HG02798 (cell line): ENCODE measurements around the gene ENOX1.

Experiments
- ATAC-seq: cut with Tn5 transposase; IDR thresholded peaks from one replicate; pipeline ENCODE4 v1.9.1; 2021; ENCODE audit warnings: mild to moderate bottlenecking; ENCODE audit not compliant: unreplicated experiment, poor library complexity

The ENOX1 gene

DNA sequence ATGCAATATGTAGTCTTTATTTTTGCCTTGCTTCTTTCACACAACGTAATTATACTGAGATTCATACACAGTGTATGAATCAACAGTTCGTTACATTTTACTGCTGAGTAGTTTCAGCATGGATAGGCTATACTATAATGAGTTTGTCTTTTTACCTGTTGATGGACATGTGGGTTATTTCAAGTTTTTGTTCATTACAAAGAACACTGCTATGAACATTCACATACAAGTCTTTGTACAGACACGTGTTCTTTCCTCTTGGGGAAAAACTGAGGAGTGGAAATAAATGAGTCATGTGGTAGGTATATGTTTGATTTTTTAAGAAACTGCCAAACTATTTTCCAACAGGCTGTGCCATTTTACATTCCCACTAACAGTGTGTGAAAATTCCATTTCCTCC lies 35.1 kb downstream of the ENOX1 start:
- no peak for ATAC-seq

DNA sequence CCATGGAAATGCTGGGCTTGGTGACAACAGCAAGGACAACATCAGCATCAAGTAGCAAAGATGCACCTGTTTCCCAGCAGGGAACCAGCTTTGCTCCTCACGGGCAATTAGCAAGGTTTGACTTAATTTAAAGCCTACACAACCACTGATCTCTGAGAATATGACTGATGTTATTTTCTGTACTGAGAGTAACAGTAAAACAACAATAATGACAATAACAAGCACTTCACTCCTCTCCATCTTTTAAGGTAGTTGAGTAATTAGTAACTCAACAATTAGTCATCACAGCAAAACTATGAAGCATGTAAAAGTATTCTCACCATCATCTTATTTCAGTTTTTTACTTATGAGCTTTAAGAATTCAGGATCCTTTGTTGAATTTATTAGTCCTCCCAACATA lies 37.3 kb downstream of the ENOX1 start:
- no peak for ATAC-seq

DNA sequence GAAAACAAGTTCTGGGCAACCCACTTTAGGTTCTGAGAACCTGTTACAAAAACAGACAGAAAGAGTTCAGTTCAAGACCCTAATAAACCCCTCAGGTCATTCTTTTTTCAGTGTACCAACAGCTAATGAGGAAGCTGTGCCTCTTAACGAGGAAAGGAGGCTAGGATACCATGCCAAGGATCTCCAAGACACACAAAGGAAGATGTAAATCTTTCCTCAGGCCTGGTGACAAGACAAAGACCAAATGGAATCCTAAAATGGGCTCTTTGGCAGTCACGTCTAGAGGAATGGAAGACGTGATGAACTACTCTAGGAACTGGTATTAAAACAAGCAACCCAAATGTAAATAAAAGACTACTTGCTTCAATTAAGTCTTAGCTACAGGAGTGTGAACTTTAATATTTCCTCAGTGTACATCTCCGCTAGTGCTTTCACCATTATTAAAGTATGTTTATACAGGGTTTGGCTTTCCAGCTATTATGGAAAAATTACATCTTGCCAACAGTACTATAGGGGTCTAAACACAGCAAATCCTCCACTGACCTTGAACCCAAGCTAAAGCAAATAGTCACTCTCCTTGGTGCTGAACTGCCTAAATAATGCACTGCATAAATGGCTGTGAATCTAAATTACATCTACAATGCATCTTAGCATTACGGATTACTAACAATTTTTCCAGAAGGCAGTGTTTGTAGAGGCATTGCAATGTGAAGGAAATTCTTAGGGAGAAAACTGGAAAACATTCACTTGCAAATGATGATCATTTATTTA lies 42.3 kb downstream of the ENOX1 start:
- no peak for ATAC-seq

DNA sequence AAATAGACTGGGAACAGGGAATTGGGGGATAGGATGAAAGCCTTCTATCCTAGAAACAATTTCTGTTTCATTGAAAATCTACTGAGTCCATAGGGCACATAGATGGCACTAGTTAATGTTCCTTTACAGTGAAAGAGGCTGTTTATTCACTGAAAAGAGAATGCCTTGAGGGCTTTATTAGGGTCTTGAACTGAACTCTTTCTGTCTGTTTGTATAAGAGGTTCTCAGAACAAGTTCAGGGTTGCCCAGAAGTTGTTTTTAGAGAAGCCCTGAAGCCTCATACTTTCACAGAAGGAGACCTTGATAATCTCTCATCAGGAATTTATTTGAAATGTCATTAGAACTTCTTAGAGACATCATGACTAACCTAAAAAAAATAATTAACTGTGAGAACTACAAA lies 43.9 kb downstream of the ENOX1 start:
- no peak for ATAC-seq

DNA sequence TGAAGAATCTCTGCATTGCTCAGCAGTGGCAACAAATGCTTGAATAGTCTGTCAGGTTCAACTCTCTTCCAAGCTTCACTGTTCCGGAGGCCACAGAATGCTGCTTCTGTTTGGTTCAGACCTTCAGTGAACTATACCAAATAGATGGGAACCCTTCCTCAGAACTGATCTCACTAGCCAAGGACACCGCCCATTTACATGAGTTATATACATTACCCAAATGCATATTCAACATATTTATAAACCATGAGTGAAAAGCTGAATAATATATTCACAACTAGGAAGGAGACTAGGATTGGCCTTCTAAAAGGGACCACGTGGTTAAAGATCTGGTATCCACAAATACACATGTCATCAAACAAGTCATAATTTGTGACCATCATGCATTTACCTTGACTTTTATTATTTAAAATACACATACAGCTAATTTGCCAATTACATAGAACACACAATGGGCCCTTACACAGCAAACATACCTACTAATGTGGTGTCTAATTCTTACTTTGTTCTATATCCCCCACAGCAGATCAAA lies 49.3 kb downstream of the ENOX1 start:
- no peak for ATAC-seq

DNA sequence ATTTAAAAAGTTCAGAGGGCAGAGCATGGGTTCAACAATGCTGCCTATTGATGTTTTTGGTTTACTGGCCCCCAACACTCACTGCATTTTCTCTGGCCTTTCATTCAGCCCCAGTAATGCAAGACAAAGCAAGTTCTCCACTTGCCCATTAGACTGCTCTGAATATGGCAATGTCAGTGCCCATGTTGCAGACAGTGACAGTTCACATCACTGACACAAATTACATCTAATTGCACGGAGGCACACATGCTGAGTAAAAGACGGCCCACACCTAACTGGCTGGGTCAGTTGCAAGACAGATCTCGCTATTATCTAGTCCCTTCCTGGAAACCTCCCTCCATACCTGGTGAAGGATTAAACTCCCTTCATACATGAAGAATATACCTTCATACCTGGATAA lies 54.0 kb downstream of the ENOX1 start:
- ATAC-seq, result no peak

DNA sequence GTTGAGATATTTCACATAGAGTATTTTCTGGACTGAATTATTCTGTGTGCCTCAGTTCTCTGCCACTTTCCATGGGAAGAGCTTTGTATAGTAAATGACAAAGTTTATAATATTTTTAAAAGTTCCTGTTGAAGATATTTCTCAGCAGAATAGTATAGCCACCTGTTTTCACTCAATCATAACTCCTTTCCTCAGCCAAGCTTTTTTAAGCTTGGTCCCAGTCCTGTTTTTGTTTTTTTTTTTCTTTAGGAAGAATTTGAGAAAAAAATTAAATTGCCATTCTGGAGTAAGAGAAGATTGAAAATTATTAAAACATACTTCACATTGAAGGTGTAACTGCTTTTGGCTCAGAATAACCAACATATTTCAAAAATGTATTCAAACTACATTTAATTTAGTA lies 55.5 kb downstream of the ENOX1 start:
- no peak for ATAC-seq

DNA sequence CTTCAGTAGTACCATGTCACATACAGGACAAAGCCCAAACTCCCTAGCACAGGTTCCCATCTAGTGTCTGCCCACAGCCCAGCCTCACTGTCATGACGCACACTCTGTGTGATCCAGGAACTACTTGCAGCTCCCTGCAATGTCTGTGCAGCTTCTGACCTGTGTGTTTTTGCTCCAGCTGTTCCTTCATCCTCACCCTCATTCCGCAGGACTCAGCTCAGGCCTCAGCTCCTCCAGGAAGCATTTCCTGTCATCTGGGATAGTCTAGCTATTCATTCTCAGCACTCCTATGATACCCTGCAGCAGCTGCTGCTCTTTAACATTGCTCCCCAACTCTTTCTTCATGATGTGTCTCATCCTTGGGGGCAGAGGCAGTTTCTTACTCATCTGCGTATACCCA lies 56.1 kb downstream of the ENOX1 start:
- no peak for ATAC-seq

DNA sequence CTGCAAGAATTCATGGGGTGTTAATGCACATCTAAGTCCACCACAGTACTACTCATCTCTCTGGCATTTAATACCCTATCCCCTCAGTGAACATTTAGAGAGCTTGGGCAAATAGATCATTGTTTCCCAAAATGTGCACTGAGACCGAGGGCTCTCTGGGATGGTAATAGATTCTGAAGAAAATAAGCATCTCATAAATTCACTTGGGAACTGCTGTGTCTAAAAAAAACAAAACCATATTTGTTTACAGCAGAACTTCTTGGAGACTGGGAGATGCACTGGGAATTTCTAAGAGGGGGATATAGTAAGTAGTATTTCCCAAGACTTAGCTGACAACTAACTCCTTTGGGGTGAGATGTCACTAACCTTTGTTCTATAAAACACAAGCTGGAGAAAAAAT lies 58.4 kb downstream of the ENOX1 start:
- ATAC-seq, result no peak

DNA sequence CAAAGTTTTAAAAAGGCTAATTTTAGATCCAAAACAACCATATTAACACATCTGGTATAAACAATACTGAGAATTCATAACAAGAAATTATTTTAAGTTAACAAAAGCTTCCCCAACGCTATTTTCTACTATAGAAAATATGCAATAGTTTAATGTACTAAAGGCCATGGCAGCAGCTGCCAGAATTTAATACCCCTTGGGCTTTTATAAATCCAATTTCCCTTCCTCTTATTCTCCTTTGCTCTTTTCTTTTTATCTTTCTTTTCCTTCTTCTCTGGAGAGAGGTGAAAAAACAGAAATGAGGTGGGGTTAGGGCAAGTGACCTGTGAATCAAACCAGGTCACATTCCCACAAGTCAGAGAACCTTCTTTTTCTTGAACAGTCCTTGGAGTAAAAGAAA lies 58.9 kb downstream of the ENOX1 start:
- no peak for ATAC-seq

DNA sequence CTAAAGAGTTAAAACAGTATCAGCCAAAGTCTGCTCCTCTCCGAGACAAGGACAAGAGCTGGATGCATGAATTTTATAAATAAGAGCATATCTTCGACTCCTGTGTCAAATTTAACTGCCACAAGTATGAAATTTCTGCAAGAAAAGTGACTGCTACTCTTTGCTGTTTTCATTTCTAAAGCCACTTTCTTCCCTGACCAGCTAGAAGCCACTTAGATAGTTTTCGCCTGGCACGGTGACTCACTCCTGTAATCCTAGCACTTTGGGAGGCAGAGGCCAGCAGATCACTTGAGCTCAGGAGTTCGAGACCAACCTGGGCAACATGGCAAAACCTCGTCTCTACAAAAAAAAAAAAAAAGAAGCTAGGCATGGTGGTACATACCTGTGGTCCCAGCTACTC lies 61.3 kb downstream of the ENOX1 start:
- ATAC-seq, result no peak

DNA sequence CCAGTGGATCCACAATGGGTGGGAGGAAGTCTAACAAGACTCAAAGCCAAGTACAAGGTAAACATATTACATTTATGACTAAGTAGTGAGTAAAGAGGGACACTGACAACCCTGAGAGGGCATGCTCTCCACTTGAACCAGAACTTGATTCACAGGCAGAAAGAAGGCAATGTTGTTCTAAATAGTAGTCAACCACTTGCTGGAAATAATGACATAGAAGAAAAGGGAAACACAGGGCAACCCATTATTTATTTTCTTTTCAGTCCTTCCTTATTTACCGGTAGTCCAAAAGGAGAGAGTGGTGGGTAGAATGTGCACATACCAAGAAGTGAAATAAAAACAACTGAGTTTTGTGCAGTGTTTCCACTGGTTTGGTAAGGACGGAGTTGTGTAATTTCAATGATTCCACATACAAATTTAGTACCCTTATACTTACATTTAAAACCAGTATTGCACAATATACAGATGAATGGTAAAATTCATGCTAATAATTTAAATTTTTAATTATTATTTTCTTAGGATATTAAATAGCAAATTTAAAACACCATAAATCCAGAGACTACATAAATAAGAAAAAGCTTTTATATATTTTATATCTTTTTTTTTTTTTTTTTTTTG lies 65.9 kb downstream of the ENOX1 start:
- ATAC-seq, result no peak

DNA sequence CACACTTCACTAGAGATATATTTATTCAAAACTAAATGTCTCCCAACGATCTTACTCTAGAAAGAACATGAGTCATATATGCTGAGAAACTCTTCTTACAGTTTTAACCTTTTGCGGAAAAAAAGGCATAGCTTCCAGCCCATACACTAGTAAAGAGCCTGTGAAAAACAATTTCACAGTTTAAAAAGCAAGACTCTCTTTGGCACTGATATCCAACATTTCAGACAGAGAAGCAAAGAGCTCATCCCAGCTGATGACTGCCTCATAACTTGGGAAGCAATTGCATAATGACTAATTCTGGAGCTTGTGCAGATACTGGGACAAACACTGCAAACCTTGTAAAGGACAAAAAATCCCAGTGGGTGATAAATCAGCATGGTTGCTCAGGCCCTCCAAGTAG lies 88.0 kb downstream of the ENOX1 start:
- no peak for ATAC-seq

DNA sequence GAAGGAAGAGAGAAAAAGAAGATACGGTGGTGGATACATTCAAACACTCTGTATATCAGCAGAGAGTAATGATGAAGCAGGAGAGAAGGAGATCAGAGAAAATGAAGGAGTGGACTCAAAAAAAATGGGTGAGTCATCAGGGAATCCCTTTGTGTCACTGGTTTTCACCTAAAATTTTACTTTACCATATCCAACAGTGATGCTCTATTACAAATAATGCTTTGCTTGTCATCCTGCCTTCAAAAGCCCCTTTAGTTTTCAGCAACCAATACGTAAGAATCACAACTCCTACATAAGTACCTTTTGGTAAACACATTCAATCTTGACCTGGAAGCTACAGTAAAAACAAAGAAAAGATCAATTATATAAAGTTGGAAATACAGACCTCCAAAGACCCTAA lies 88.8 kb downstream of the ENOX1 start:
- no peak for ATAC-seq

DNA sequence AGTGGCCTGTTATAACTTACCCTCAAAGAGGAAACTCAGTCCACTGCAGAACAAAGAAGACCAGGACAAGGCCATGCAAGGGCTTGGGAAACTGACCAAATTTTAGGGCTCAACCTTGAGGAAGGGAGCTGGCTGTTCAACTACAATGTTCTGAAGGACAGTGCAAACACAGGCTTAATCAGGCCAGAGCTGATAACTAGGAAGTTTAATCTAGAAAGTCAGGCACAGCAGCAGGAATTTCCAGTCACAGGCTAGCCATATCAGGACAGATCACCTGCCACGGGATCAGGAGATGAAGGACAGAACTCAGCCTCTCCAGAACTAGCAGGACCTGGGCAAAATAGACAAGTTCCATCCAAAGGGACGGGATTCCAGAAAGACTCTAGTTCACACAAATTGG lies 89.4 kb downstream of the ENOX1 start:
- ATAC-seq, result no peak

DNA sequence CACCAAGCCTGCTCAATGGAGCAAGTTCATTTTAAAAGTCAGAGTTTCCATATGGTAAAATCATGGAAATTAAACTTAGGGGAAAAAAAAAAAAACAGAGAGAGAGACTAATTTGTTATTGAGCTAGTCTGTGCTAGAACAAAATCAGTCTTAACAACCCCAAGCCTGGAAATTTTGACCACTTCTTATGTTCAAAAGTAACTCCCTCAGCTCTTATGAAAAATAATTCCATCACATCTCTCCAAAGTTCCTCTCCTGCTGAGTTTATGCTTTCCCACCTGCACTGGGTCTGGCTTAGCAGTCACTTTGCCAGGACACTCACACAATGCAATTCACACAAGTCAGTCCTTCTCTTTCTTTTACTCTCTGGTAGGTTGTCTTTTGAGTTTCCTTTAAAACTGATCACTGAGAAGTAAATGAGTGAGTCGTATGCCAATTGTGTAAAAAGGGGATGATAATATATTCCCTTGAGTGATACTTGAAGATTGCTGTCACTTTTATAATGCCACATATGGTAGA lies 92.6 kb downstream of the ENOX1 start:
- ATAC-seq, result no peak

DNA sequence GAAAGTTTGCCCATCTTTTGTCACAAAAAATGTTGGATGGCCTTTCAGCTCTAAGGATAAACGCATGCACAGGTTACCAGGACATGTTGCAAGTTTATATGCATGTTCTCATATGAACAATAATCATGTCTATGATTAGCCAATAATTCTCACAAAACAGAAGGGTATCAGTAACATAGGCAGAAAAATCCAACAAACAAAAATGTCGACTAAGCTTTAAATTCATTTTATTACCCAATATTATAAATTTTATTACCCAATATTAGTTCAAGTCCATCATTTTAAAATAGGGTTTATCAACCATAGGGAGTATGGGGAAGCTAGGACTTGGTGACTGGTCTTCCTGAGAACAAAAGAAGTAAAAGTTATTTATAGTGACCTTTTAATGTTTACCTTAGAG lies 93.1 kb downstream of the ENOX1 start:
- no peak for ATAC-seq

DNA sequence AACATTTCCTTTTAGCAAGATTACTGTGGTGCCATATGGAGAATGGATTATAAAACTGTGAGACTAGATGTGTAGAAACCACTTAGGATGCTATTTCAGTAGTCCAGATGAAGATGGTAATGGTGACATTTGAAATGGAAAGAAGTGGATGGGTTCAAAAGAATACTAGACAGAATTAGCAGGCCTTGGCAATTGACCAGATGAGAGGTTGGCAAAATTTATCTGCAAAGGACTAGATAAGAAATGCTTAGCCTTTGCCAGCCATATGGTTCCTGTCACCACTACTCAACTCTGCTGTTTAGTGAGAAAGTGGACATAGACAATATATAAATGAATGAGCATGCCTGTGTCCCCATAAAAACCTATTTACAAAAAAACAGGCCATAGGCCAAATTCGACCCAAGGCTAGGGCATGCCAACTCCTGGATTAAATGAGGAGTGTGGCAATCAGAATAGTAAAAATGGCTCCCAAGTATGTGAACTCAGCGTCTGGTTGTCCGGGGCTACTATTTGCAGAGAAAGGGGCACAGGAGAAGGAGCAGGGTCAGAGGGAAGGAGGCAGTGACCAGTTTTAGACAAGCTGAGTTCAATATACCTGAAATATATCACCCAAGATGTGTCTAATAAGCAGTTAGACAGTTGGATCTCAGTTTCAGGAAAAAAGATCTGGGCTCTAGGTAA lies 98.4 kb downstream of the ENOX1 start:
- no peak for ATAC-seq

DNA sequence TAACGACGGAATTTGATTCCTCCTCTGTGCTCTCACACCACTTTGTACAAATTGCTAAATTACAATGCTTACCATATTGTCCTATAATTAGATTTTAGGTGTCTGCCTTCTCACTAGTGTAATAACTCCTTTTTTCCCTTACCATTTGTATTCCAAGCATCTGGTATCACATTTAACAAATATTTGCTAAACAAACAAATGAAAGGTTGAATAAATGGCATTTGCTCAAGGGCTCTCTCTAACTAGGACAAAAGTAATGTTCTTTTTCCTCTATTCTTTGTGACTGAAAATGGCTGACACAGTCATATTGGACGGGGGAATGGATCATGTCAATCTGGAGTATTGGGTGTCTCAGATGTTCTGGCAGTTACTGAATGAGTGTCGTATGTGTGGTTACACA lies 99.7 kb downstream of the ENOX1 start:
- no peak for ATAC-seq

DNA sequence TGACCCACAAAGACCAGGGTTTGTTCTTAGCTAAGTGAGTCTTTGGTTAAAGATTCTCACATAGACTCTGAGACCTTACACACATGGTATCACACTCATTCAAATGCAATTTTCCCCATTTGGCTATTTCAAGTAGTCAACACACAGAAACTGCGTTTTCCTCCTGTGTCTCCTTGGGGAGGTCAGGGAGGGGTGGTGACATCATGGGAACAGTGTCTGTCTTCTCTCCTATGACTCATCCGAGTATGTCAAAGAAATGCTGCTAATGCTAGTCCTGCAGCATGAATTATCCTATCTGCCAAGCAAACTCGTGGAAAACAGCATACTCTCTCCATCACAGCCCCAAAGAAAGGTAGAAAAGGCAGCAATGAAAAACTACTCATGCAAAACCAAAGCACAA lies 100.2 kb downstream of the ENOX1 start:
- no peak for ATAC-seq

DNA sequence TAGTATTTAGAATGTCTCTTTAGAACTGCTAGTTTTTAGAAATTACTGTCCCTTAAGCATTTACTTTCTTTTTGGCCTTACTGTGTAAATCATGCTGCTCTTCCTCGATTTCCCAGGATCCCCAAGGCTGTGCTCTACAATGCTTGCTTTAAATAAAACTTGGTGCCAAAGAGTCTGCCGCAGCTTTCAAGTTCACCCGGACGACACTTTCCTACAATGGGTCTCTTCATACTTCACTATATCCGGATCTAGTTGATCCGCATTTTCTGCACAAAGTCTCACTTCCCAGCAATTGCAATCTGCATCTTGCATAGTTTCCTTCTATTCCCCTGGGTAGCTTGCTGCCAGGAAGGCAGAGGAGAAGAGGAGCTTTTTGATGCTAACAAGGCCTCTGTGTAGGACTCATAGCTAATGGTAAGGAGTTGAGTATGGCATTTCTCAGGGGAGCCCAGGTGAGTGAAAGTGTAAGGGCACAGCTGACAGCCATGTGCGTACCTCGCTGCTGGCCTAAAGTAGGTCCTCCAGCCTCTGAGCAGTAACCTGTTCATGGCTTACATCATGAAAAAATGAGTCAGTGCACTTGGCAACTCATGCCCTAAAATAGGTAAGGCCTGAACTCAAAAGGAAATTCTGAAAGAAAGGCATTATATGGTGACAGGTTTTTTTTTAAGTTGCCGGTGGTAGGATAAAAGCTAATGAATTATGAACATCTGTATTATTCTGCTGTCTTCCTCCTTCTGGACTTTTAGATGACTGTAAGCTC lies 101.6 kb downstream of the ENOX1 start:
- no peak for ATAC-seq
